ENCODE data around the gene KLK11.

KLK11 gene

DNA sequence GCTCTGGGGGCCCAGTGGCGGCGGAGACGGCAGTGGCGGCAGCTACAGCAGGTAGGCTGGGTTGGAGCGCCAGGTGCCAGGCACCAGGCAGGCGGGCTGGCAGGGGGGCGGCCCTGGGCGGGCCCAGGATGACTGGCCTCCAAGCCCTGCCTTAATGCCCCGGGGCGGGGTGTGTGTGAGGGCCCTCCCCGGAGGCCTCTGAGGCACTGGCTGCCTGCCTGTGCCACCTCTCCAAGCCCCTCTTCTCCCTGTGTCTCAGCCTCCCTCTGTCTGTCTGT, at the start of gene KLK11:
Gene KLK11, minus strand, starts transcription at position 63 of the 278 bp plus-strand sequence. CDS start 985 bp downstream, outside the sequence.
- DNase-seq: no peak

DNA sequence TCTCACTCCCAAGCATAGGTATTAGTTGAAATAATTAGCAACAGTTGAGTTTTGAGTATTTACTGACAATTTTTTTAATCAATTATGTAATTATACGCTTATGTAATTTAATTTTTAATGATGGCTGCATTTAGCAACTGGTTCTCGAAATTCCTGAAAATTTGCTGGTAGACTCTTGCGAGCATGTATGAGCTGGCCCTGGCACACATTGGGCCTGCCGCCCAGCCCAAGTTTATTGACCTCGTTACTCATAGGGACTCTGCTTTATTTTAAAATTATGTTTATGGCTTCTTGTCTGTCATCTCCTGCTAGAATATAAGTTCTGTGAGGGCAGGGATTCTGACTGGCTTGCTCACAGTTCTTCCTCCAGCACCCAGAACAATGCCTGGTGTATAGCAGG, 49.6 kb upstream of the KLK11 start:
- DNase-seq: no peak

DNA sequence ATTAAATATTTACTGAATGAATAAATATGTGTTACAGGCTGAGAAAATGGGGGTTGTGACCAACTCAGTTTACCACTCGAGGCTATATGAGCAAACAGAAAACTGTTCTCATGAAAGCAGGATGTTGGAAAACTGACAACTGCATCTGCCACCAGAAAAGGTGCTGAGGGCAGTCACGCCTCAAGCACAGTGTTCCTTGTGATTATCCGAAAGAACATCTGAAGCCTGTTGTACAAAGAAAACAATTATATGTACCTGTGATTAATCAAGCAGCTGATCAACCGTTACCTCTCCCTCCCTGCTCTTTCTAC, 44.6 kb upstream of the KLK11 start:
- DNase-seq: no peak

GRCh38 chr19:51070334-51071094, 44.1 kb upstream of the KLK11 start:
- no peak for DNase-seq

- DNase-seq: no peak
Observed at GRCh38 chr19:51066393-51067186, 40.2 kb upstream of the KLK11 start.

- no peak for DNase-seq
Observed at GRCh38 chr19:51065221-51065960, 39.0 kb upstream of the KLK11 start.

GRCh38 chr19:51064534-51065220, 38.3 kb upstream of the KLK11 start, which contains the start of gene KLK13:
TSS of gene KLK13 (minus strand) at chr19:51065092. CDS start at chr19:51065067, 25 bp downstream.
- no peak for DNase-seq

DNA sequence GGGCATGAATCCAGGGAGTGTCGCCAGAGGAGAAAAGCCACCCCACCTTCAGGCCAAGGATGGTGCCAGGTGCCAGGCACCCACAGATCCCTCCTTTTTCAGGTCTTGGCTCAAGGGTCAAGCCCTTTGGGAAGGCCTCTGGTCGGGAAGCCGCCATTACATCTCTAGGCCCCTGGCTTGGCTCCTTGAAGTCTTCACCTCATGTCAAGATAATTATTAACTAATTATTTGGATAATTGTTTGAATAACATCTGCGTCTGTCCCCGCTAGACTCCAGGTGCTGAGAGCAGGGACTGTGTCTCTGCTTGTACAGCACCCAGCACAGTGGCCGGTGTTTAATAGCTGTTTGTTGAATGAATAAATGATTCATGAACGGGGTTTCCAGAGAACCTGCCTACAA, 37.2 kb upstream of the KLK11 start:
- DNase-seq: no peak

DNA sequence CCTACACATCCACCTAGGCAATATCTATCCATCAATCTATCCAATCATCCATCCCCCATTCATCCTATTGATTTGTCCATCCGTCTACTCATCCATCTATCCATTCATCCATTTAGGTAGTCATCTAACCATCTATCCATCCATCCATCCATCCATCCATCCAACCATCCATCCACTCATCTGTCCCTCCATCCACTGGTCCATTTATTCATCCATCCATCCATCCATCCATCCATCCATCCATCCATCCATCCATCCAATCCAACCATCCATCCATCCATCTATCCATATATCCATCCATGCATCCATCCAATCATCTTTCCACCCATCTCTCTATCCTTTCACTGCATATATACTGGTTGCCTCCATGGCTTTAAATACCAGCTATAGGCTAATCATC, 34.6 kb upstream of the KLK11 start:
- DNase-seq: no peak

DNA sequence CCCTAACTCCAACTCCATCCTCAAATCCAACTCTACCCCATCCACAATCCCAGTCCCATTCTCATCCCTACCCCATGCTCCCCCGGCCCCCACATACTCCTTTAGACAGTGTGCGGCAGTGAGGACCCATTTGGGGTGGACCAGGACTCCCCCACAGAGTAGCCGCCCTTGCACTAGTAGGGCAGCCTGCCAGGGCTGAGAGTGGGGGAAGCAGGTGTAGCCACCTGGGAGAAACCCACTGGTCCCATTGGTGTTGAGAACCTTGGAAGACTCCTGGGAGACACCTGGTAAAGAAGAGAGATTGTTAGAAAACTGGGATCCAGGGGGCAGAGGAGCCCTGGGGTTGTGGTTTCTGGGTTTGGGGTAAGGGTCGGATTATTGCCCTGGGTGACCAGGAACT, 33.9 kb upstream of the KLK11 start:
- DNase-seq: no peak

GRCh38 chr19:51059715-51060114, 33.3 kb upstream of the KLK11 start:
- no peak for DNase-seq

DNA sequence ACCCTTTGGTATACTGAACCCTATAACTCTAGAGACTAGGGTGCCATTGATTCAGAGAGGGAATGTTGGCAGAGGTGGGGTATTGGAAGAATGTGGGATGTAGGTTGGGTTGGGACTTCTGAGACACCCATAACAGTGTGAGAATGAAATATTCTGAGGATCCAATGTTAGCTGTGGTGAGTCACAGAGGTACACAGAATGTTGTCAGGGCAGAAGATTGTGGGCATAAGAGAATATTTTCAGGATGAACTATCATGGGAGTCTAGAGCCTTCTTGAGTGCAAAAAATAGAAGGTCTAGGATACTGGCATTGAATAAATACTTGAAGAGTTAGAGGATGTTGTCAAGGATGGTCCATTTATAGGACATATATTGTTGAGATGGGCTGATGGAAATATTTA, 29.4 kb upstream of the KLK11 start:
- no peak for DNase-seq

GRCh38 chr19:51047031-51047335, 20.6 kb upstream of the KLK11 start:
- DNase-seq: no peak

GRCh38 chr19:51044327-51044726, 17.9 kb upstream of the KLK11 start:
- DNase-seq: no peak

DNA sequence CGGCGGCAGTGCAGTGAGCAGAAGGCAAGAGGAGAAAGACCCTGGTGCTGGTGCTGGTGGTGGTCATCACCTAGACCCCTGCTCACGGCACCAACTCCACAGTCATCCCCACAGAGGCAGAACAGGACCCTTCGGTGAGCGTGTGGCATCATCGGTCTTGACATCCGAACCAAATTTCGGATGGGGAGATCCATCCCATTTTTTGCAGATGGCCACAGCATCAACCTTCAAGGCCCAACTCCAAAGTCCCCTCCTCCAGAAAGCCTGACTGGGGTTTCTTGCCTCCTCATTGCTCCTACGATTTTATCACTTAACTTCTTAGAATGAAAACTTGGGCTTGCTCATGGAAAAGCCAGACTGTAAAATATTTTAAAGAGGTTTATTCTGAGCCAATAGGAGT, 17.1 kb upstream of the KLK11 start:
- no peak for DNase-seq

DNA sequence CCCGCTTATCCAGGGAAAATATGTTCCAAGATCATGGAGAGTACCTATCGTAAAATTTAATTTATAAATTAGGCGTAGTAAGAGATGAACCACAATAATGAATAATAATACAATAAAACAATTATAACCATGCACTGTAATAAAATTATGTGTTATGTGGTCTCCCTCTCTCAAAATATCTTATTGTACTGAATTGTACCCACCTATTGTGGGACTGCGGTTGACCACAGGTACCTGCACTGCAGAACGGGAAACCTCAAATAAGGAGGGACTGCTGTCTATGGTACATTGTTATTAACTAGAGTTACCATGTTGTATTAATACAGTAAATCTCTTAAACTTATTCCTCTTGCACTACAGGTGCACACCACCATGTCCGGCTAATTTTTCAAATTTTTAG, 13.7 kb upstream of the KLK11 start:
- DNase-seq: no peak

GRCh38 chr19:51036519-51036918, 10.1 kb upstream of the KLK11 start:
- no peak for DNase-seq

GRCh38 chr19:51034704-51035103, 8.3 kb upstream of the KLK11 start, which contains the start of gene KLK12:
TSS of gene KLK12 (minus strand) at chr19:51035002. CDS start at chr19:51034621, 381 bp downstream.
- no peak for DNase-seq

DNA sequence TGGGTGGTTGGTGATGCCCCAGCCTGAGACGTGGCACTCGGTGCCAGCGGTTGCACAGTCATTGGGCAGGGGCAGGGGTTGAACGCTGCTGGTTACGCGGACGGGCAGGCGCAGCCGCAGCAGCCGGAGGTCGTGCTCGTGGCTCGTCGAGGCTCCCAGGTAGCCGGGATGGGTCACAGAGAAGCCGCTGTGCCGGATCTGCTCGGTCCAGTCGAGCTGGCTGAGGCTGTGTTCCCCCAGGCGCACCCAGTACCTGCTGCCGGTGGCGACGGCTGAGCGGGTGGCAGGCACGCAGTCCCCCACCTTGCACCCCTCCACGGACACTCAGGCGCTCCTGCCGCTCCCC, 5.4 kb upstream of the KLK11 start:
- no peak for DNase-seq

DNA sequence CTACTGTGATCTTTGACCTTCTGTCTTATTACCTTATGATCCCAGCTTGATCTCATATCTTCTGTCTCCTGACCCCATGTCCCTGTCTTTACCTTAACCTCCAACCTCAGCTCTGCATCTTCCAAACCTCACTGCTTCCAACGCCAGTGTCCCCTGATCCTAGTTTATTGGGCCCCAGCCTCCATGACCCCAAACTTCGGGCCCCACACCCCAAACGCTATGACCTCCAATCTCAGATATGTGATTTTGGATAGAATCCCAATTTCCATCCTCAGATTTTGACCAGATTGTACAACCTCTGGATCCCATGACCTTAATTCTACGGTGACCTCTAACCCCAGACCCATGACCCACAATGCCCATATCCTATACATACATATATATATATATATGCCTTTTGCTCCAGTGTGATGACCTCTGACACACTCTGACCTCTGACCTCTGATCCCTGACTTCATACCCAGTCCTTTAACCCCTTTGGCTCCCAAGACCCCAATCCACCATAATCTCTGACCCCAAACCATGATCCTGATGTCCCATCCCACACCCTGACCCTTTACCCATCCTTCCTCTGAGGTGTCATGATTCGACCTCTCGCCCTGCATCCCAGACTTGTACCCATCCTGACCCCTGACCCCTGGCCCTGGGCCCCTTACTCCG, 4.9 kb upstream of the KLK11 start:
- DNase-seq: no peak

GRCh38 chr19:51030631-51031030, 4.2 kb upstream of the KLK11 start:
- DNase-seq: no peak

DNA sequence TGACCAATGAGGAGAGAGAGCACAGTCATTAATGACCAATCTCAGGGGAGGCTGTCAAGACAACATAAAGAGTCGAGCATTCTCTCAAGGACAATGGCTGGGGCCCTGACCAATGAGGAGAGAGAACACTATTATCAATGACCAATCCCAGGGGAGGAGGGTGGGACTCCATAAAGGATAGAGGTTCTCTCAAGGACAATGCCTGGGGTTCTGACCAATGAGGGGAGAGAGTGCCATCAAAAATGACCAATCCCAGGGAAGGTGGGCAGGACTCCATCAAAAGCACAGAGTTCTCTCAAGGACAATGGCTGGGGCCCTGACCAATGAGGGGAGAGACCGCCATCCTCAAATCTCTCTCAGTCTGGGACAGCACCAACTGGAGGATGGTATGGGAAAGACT, 3.3 kb upstream of the KLK11 start:
- no peak for DNase-seq

All from anterior cingulate cortex (tissue), 58 donors.